Peyer's patch (tissue), 4 donors: Measurements from ENCODE around the gene NRG3.

ENCODE experiments used
- CTCF ChIP-seq, 6 experiments: fragments of 450-650 bp in 4 of 6; fragments of 200-600 bp in 2 of 6; sonication (generic) in 1 of 6; IDR thresholded peaks; one replicate each; pipeline ENCODE4 v1.5.1; 2017 to 2019; ENCODE audit warnings: antibody characterized with exemption in 6 of 6, mild to moderate bottlenecking in 3 of 6, moderate library complexity in 1 of 6
- POLR2A ChIP-seq, 2 donors: fragments of 450-650 bp; IDR thresholded peaks; one replicate each; pipeline ENCODE4 v1.5.1; 2017; ENCODE audit warnings: antibody characterized with exemption in 2 of 2, mild to moderate bottlenecking in 2 of 2, moderate library complexity in 2 of 2

- TF ChIP-seq CTCF (IDR thresholded peaks at IDR 0.05) (no peak), POLR2A (IDR thresholded peaks at IDR 0.05) (no peak)
Measured at GRCh38 chr10:82691211-82691610, 816.2 kb downstream of the NRG3 start.
